Measurements from ENCODE around the gene LHPP.

Gene LHPP

DNA sequence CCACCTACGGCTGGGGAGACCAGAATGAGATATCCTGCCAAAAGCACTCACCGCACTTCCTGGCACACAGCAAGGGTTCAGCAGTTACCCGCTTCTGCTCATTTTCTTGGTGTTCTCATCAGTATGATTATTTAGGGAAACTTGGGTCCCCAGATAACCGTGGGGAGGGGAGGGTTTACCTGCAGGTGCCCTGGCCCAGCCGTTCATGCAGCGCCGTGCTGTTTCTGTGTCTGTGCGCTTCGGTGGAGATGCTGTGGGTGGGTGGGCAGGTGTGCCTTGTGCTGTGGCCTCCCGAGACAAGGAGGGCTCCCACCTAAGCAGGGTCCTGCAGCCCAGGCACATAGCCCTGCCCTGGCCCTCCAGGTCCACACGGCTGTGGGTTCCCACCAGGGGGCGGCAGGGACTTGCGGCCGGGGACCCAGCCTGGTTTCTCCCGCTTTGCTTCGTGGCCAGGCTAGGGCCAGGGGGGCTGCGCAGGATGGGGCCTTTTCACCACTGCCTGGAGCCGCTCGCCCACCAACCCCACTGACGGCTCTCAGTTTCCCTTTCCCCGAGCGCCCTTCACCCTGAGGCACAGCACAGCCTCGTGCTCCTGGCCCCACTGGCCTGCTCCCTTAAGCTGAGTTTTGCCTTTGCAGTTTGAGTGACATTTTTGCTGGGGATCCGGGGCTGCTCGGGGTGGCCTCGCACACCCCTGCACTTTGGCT, 78.5 kb downstream of the LHPP start:
- Histone ChIP-seq H4K20me1 (peaks cover 0 to 18% (median 6%) of the 10 kb centered on the region in 11 experiments; a peak in 7 of 22 replicates), H3K27me3 (peaks cover 0 to 45% (median 15%) of the 10 kb centered on the region in 11 experiments; a peak in 14 of 22 replicates), H3K4me2 (peak overlapping the region; percentile 48 to 91 (median 79)), H3K9me3 (replicated peaks in 1 of 11) (no peaks in the 10 kb centered on the region), H3K27ac (peak overlapping the region in 4 of 11 experiments; percentile 11 to 88 (median 38); a peak in 5 of 22 replicates), H3K9ac (peak overlapping the region in 5 of 11 experiments; percentile 12 to 63 (median 53); a peak in 9 of 22 replicates), H3K36me3 (no peaks in the 10 kb centered on the region), H3K4me1 (peaks cover 71 to 100% (median 99%) of the 10 kb centered on the region in 10 experiments), H3K4me3 (no peak overlapping the region)
- TF ChIP-seq Cebpa-rat (IDR thresholded peaks at IDR 0.05), result no peak

DNA sequence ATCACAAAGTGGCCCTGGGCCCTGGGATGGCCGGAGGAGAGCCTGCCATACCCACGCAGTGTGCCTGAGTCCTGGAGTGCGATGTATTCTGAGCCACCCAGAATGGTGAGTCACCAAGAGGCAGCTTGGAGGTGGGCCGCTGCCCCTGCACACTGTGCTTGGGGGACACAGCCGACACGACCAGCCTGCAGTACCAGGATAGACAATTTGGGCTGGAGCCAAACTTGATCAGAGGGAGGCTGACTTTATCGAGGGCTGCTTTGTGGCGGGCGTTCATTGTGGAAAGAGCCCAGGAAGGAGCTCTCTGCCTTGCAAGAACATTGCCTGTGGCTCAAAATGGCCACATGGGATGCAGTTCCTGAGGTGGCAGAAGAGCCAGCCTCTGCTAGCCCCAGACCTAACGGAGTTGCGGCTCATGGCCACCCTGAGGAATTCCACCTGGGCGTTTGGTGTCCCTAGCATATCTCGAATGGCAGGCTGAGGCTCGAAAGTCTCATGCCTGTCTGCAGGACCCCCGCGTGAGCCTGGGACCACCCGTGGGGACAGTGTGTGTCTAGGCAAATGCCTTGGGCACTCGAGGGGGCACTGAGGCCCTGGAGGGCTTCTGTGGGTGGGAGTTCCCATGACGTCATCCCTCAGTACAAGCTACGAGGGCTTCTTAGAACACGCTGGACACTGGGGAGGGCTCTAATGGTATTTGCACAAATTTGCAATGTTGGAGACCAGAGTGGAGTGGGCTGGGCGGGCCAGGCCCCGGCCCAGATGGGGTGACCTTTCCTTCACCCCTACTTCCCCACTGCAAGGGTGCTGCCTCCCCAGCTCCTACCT, 79.7 kb downstream of the LHPP start:
- no peak overlapping the region for H3K27ac ChIP-seq
- H3K4me1 ChIP-seq, result peaks cover 71 to 100% (median 99%) of the 10 kb centered on the region in 10 experiments
- H3K9ac ChIP-seq, result peak overlapping the region in 2 of 11 experiments; percentile 14 to 42; a peak in 3 of 22 replicates
- H3K27me3 ChIP-seq, result peaks cover 0 to 45% (median 15%) of the 10 kb centered on the region in 11 experiments; a peak in 14 of 22 replicates
- peak overlapping the region in 10 of 11 experiments; percentile 48 to 91 (median 80); a peak in 19 of 22 replicates for H3K4me2 ChIP-seq
- H3K9me3 ChIP-seq (replicated peaks in 1 of 11), result no peaks in the 10 kb centered on the region
- H3K36me3 ChIP-seq, result no peaks in the 10 kb centered on the region
- H4K20me1 ChIP-seq, result peaks cover 0 to 18% (median 6%) of the 10 kb centered on the region in 11 experiments; a peak in 7 of 22 replicates
- no peak overlapping the region for H3K4me3 ChIP-seq
- no peak for TF ChIP-seq Cebpa-rat (IDR thresholded peaks at IDR 0.05)

DNA sequence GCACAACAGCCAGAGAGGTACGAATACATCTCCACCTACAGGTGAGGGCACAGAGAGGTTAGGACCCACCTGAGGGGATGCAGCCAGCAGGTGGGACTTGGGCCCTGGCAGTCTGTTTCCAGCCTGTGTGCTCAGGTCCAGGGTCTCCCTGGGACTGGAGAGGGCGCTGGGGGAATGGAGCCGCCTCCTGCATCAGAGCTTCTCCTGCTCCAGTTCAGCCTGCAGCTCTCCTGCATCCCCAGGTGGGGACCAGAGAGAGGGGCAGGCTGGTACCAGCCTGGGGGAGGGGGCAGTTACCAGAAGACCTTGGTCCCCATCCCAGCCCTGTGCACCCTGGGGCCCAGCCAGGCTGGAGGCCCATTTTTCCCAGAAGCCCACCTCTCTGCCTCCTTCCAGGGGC, 80.7 kb downstream of the LHPP start:
- no peaks in the 10 kb centered on the region for H3K9me3 ChIP-seq (replicated peaks in 1 of 11)
- no peaks in the 10 kb centered on the region for H3K36me3 ChIP-seq
- peak overlapping the region in 8 of 11 experiments; percentile 75 to 91 (median 82); a peak in 15 of 22 replicates for H3K4me2 ChIP-seq
- TF ChIP-seq Cebpa-rat (IDR thresholded peaks at IDR 0.05), result no peak
- no peak overlapping the region for H3K4me3 ChIP-seq
- no peak overlapping the region for H3K27ac ChIP-seq
- H4K20me1 ChIP-seq, result peaks cover 0 to 18% (median 6%) of the 10 kb centered on the region in 11 experiments; a peak in 7 of 22 replicates
- H3K9ac ChIP-seq, result 0 out of 22 replicates have a peak overlapping the region, but pooled peaks of 1 of the 11 experiments have one; percentile 2
- H3K4me1 ChIP-seq, result peaks cover 71 to 100% (median 97%) of the 10 kb centered on the region in 10 experiments
- H3K27me3 ChIP-seq, result peaks cover 0 to 45% (median 15%) of the 10 kb centered on the region in 11 experiments; a peak in 14 of 22 replicates

DNA sequence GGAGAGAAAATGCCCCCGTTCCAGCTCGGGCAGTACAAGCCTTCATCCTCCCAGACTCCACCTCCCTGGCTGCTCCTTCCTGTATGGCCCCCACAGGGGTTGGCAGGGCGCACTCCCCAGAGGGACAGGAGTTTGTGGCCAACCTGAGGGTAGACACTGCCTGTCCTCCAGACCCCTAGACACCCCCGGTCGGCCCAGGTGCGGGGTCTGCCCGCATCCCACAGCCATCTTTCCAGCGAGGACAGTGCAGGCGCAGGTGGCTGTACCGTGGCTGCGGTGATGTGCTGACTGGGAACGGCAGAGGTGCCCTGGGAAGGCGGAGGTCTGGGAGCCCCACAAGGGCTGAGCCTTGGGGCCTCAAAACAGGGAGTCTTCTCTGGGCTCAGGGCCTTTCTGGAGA, 81.5 kb downstream of the LHPP start:
- peaks cover 0 to 44% (median 15%) of the 10 kb centered on the region in 11 experiments; a peak in 14 of 22 replicates for H3K27me3 ChIP-seq
- H3K4me3 ChIP-seq, result no peak overlapping the region
- no peaks in the 10 kb centered on the region for H3K9me3 ChIP-seq (replicated peaks in 1 of 11)
- no peak for TF ChIP-seq Cebpa-rat (IDR thresholded peaks at IDR 0.05)
- H3K36me3 ChIP-seq, result no peaks in the 10 kb centered on the region
- peaks cover 80 to 100% (median 97%) of the 10 kb centered on the region in 10 experiments for H3K4me1 ChIP-seq
- peak overlapping the region; percentile 27 to 91 (median 80) for H3K4me2 ChIP-seq
- no peak overlapping the region for H3K27ac ChIP-seq
- H3K9ac ChIP-seq, result peak overlapping the region in 4 of 11 experiments; percentile 3 to 45 (median 22); a peak in 2 of 22 replicates
- peaks cover 0 to 18% (median 6%) of the 10 kb centered on the region in 11 experiments; a peak in 7 of 22 replicates for H4K20me1 ChIP-seq

DNA sequence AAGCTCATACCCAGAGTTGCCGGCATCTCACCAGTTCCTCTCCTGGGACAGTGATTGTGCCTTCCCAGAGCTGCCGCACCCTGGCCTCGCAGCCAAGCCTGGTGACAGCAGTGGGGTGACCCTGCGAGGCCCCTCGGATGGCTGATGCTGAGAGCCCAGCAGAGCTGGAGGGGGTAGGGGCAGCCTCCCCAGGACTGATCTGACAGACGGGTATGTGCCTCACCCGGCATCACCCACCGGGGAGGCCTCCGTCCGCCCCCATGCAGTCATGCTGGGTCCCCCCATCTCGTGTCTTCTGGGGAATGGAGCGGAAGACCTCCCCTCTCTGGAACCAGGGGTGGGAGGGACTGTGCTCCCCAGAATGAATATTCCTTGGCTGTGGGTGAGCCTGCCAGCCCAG, 82.3 kb downstream of the LHPP start:
- H3K4me3 ChIP-seq, result no peak overlapping the region

DNA sequence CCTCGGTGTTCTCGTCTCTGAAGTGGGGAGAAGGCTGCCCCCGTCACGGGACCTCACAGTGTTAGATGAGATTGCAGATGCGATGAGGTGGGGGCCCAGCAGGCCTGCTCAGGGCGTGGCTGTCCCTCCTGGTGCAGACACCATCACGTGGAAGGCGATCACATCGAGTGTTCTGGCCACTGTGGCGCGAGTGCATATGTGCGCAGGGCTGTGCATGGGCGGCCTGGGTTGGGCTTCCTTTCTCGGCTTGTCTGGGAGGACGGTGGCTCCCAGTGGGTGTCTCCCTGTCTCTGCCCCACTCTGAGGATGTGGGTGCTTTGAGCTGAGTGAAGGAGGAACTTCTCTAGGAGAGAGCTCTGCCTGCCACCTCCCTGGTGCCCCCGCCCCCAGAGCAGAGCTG, 83.1 kb downstream of the LHPP start:
- no peak overlapping the region; a peak in 1 of 22 replicates for H3K9ac ChIP-seq
- no peak for TF ChIP-seq Cebpa-rat (IDR thresholded peaks at IDR 0.05)
- H3K4me3 ChIP-seq, result no peak overlapping the region
- H3K4me1 ChIP-seq, result peaks cover 79 to 100% (median 92%) of the 10 kb centered on the region in 10 experiments
- peaks cover 0 to 30% (median 15%) of the 10 kb centered on the region in 11 experiments; a peak in 14 of 22 replicates for H3K27me3 ChIP-seq
- H3K36me3 ChIP-seq, result no peaks in the 10 kb centered on the region
- peaks cover 0 to 19% (median 6%) of the 10 kb centered on the region in 11 experiments; a peak in 7 of 22 replicates for H4K20me1 ChIP-seq
- peak overlapping the region; percentile 75 to 91 (median 83) for H3K4me2 ChIP-seq
- no peaks in the 10 kb centered on the region for H3K9me3 ChIP-seq (replicated peaks in 1 of 11)
- no peak overlapping the region; a peak in 1 of 22 replicates for H3K27ac ChIP-seq

More for the DNA sequence above, 82.3 kb downstream of the LHPP start:
- no peak for TF ChIP-seq Cebpa-rat (IDR thresholded peaks at IDR 0.05)
- Histone ChIP-seq H3K36me3 (no peaks in the 10 kb centered on the region), H3K27ac (no peak overlapping the region), H4K20me1 (peaks cover 0 to 18% (median 6%) of the 10 kb centered on the region in 11 experiments; a peak in 7 of 22 replicates), H3K9me3 (replicated peaks in 1 of 11) (no peaks in the 10 kb centered on the region), H3K9ac (peak overlapping the region in 3 of 11 experiments; percentile 7 to 38 (median 16); a peak in 2 of 22 replicates), H3K27me3 (peaks cover 0 to 36% (median 15%) of the 10 kb centered on the region in 11 experiments; a peak in 14 of 22 replicates), H3K4me1 (peaks cover 80 to 100% (median 97%) of the 10 kb centered on the region in 10 experiments), H3K4me2 (peak overlapping the region; percentile 75 to 91 (median 83))

DNA sequence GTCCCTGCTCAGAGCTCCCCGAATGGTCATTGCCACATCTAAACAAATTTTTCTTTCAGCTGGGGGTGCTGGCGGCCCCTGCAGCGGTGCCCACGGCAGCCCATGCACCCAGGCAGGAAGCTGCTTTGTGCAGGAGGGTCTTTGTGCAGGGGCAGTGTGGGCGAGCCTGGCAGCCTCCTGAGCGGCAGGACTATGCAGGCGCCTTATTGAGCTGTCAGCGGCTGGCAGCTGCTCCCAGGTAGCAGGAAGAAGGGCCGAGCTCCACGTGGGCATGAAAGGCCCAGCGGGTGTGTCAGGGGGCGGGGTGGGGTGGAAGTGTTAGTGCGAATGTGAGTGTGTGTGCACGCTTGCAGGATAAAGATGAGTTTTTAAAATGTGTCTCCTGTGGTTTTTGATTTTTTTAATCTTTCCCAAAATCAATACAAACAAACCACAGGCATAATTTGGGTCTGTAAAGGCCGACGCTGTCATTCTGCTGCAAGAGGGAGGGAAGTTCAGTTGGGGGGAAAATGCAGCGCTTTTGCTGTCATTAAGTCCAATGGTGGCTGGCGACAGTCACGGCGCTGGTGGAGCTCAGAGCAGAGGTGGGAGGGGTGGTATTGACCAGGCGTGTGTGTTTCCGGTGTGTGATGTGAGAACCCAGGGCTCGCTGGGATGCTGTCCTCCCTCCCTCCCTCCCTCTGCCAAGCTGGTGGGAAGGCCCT, 83.9 kb downstream of the LHPP start:
- H3K9me3 ChIP-seq (replicated peaks in 1 of 11), result no peaks in the 10 kb centered on the region
- no peak overlapping the region for H3K4me3 ChIP-seq
- H3K27me3 ChIP-seq, result peaks cover 0 to 22% (median 15%) of the 10 kb centered on the region in 11 experiments; a peak in 14 of 22 replicates
- H3K36me3 ChIP-seq, result no peaks in the 10 kb centered on the region
- peaks cover 79 to 100% (median 92%) of the 10 kb centered on the region in 10 experiments for H3K4me1 ChIP-seq
- TF ChIP-seq Cebpa-rat (IDR thresholded peaks at IDR 0.05), result no peak
- no peak overlapping the region for H3K27ac ChIP-seq
- H3K4me2 ChIP-seq, result peak overlapping the region; percentile 75 to 91 (median 83)
- H3K9ac ChIP-seq, result peak overlapping the region in 1 of 11 experiments; percentile 11; a peak in 1 of 22 replicates
- H4K20me1 ChIP-seq, result peaks cover 0 to 22% (median 6%) of the 10 kb centered on the region in 11 experiments; a peak in 7 of 22 replicates

DNA sequence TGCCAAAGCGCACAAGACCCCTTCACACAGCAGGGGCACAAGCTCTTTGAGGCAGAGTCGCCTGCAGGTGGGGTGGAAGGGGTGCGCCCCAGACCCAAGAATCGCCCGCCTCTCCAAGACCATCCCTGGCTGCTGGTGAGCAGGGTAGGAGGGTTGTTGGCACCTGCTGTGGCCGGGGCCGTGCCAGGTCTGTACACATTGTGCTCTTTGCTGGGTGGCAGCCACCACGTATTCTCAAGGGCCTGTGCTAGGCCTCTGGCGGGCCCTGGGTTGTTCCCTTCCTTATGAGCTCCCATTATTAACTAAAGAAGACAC, 84.4 kb downstream of the LHPP start:
- Histone ChIP-seq H3K27ac (no peak overlapping the region), H3K27me3 (peaks cover 0 to 21% (median 15%) of the 10 kb centered on the region in 11 experiments; a peak in 14 of 22 replicates), H3K4me3 (no peak overlapping the region), H3K9ac (no peak overlapping the region), H4K20me1 (peaks cover 0 to 22% (median 6%) of the 10 kb centered on the region in 11 experiments; a peak in 7 of 22 replicates), H3K4me1 (peaks cover 79 to 100% (median 92%) of the 10 kb centered on the region in 10 experiments), H3K9me3 (replicated peaks in 1 of 11) (no peaks in the 10 kb centered on the region), H3K4me2 (peak overlapping the region; percentile 33 to 91 (median 79); a peak in 18 of 22 replicates), H3K36me3 (no peaks in the 10 kb centered on the region)
- no peak for TF ChIP-seq Cebpa-rat (IDR thresholded peaks at IDR 0.05)

Measured in BLaER1 treated with 17β-estradiol and CSF1 and Interleukin-3, amounts not matched to agents 10 nM and 100 nM (cell line).